ENCODE results near the gene VDAC1. TPM values are rescaled to one million over a fixed set of nuclear protein-coding genes. Genes with fewer than 3 reads are reported as not detected.

VDAC1 gene
- total and polyA plus RNA-seq, 2 of the 8 experiments (the other 6 are each of a cell fraction or from before 2014, with no cell fraction given), result 111 to 301 TPM

DNA sequence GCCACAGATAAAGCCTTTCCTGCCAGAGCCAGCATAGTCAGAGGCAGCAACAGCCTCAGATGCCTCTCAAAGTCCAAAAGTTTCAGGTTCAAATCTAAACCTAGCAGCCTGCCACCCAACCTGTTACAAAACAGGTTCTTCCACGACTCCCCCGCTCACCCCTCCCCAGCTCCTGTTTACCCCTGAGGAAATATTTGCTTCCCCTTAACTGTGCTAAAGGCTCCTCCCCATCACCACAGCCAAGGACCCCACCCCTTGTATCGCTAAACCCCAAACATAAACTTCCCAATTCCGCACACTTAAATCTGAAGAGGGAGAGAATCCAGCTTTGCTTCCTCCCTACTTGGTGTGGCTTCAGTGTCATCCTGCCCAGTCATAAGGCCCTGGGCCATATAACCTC is 15.4 kb upstream of the VDAC1 start (continued):
- TF ChIP-seq POU5F1 (IDR thresholded peaks at IDR 0.05; ENCODE audit: low read depth, low read length), result no peak
- no peak for TF ChIP-seq SAP30 (IDR thresholded peaks at IDR 0.05; ENCODE audit: insufficient read depth, insufficient replicate concordance, low read length)
- TF ChIP-seq FOSL1 (IDR thresholded peaks at IDR 0.05; ENCODE audit: insufficient read depth, low read depth, low read length), result no peak
- TF ChIP-seq, protein P1, sequence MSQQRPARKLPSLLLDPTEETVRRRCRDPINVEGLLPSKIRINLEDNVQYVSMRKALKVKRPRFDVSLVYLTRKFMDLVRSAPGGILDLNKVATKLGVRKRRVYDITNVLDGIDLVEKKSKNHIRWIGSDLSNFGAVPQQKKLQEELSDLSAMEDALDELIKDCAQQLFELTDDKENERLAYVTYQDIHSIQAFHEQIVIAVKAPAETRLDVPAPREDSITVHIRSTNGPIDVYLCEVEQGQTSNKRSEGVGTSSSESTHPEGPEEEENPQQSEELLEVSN (IDR thresholded peaks at IDR 0.05), result no peak
- no peak for TF ChIP-seq NRF1 (IDR thresholded peaks at IDR 0.05; ENCODE audit: low read depth, low read length)
- no peak for TF ChIP-seq BACH1 (IDR thresholded peaks at IDR 0.05; ENCODE audit: low read length)
- TF ChIP-seq RAD21 (IDR thresholded peaks at IDR 0.05 in 1 of 2, conservative IDR thresholded peaks at IDR 0.05 in 1 of 2; ENCODE audit: low read depth in 2 of 2, low read length in 2 of 2), result no peak

All from H1 (cell line).